Non-pigmented ciliary epithelial cell (primary cell): ENCODE data around the gene RTN1.

Experiments used
- DNase-seq: peaks from one replicate; pipeline ENCODE4 v3.0.0-alpha.2; 2010; ENCODE audit warnings: low read depth

RTN1 gene

DNA sequence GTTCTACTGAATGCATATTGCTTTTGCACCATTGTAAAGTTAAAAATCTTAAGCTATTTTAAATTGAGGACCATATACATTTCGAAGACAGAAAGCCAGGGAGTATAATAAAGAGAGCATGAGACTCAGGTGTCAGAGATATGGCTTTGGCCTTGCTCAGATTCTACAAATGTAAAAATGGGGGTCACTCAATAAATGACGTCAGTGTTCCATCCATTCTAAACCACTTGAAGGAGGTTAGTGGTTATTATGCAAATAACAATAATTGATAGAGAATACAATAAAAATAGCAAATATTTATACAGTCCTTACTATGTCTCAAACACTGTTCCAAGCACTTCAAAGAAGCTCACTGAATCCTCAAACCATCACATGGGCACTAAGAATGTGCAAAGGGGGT, 20.1 kb downstream of the RTN1 start:
- DNase-seq = no peak

DNA sequence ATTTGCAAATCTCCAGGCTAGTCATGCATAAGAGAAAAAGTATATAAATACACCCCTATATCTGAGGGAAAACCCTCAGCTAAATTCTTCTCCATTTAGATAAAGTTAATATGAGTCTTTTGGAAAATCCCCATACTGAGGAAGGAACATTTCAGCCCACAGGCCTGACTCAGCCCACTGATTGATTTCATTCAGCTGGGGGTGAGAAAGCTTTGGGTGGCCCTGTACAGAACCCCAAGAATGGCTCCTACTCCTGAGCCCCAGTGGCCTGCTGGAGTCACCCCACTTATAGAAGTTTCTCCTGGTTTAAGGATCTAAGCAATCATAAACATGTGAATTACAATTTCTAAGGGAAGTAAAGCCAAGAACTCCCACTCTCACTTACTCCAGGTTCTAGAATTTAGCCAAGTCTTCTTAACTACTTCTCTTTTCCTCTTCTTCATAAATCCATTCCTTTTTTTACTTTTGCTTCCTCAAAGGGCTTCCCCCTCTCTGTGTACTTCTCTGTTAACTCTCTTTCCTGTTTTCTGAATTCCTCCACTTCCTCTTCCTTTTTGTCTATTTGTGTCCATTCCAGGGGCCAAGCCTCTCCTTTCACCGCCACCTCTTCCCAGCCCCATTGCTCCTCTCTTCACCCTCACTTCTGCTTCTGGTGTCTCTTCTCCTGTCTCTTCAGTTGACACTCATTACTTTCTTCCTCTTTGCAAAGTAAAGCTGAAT, 21.0 kb downstream of the RTN1 start:
- DNase-seq = no peak

GRCh38 chr14:59848671-59849070, 21.9 kb downstream of the RTN1 start:
- DNase-seq = no peak

- no peak for DNase-seq
Measured at GRCh38 chr14:59847711-59848110, 22.9 kb downstream of the RTN1 start.

DNA sequence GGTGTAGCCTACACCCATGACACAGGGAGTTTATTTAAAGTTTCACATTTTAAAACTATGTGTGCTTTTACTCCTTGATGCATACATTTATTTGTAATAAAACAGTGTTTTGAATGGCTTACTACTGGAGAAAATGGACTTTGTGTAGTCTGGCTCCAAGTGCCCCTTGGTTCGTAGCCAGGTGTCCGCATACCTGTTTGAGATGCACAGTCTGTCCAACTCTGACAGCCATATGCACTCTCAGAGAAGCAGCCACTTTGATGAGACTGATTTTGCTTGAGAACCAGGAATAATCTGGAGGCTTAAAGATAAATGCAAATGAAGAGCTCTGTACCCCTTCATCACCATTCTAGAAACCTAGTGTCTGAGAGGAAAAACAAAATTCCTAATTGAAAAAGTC, 24.0 kb downstream of the RTN1 start:
- no peak for DNase-seq

DNA sequence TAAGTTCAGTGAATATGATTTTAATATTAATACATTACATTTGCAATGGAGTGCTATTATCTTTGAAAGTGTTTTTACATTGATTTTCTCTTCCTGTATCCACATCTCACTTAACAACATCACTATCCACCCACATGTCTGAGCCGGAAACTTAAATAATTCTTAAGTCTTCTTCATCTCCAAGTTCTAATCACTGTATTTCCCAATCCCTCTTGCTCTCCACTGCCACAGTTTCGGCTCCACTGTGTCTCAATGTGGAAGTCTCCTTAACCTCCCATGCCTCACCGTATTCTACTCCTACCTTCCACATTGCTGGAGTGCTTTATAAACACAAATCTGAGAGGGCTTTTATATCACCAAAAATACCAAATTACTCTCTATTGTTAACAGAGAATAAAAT, 25.3 kb downstream of the RTN1 start:
- DNase-seq = no peak

GRCh38 chr14:59844186-59844812, 26.3 kb downstream of the RTN1 start:
- DNase-seq = no peak

GRCh38 chr14:59836116-59836515, 34.5 kb downstream of the RTN1 start:
- no peak for DNase-seq

DNA sequence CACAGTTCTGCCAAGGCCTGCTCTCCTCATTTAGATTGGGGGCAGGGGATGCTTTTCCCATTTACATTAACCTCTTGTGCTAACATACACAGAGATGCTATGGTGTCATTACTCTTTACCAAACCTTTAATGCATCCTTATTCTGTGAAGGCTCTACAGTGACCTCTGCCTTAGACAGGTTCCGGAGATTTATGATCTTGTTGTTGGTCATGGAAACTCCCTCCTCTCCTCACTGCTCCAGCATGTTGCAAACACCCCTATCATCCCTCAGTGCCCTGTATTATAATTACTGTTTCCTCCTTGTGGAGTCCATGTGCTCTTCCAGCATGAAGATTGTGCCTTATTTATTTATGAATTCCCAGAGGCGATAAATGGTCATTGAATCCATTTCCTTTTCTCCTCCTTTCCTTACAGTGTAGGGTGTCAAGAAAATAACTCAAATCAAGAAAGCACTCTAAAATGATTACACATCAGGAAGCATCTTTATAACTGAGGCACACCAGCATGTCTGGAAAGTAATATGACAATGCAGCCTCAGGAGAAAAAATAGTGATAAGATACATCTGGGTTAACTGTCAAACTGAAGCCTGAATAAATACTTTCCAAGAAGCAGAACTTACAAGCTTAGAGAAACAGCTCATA, 37.8 kb downstream of the RTN1 start:
- DNase-seq = no peak

DNA sequence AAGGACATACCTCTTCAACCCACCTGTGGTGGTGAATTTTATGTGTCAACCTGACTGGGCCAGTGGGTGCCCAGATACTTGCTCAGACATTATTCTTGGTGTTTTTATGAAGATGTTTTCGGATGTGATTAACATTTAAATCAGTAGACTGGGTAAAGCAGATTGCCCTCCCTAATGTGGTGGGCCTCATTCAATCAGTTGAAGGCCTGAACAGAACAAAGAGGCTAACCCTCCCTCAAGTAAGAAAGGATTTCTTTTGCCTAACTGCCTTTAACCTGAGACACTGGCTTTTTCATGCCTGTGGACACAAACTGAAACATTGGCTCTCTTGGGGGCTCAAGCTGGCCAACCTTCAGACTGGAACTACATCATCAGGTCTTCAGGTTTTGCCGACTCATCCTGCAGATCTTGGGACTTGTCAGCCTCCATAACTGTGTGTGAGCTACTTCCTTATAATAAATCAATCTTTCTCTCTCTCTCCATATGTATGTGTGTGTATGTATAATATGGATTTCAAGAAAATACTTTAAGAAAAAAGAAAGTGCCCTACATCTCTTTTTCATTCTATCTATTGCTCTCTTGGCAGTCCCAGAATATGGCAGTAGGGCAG, 39.4 kb downstream of the RTN1 start:
- no peak for DNase-seq

DNA sequence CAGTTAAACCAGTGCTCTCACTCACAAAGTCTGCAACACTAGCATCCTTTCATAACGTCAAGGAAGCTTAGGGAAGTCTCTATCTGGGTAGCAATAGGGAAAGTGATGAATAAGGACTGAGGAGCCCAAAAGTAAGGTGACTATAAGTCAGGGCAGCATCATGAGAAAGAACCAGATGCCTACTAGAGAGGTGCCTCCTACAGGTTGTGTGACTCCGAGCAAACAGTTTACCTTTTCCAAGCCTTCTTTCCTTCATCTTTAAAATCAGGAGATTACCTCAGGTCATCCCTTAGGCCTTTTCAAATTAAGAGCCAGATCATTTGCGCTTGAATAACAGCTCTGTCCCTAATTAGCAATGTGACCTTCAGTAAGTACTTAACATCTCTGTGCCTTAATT, 40.2 kb downstream of the RTN1 start:
- DNase-seq = no peak

DNA sequence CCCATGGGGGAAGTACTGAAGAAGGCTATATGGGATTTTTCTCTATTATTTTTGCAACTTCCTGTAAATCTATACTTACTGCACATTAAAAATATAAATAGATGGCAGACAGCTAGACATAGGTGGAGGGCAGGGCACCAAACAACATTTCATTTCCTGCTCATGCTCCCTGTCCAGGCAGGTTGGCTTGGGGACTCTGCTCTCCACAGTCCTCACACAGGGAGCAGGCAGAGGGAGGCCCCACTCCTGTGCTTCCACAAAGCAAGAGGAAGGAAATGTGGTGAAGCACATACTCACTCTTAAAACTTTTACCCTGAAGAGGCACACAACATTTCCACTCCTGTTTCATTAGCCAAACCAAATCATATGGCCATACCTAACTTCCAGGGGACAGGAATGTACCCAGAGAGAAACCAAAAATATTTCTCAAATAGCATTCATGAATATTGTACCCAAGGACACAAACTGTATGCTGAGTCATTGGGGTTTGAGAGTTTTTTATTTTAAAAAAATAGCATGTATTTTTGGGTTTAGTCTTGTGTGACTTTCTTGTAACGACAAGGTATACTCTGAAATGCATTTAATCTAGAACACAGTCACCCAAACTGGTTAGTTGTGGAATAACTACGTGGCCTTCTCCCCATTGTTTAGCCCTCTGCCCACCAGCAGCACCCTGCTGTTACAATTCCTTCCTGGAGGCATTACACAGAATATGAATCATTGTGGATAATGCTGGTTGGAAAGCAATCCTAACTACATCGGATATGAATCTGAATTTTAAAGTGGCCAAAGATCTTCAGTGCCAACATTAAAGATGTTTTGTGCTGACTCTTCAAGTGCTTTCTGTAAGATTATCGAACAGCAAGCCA, 40.9 kb downstream of the RTN1 start:
- DNase-seq = peak; percentile 51

DNA sequence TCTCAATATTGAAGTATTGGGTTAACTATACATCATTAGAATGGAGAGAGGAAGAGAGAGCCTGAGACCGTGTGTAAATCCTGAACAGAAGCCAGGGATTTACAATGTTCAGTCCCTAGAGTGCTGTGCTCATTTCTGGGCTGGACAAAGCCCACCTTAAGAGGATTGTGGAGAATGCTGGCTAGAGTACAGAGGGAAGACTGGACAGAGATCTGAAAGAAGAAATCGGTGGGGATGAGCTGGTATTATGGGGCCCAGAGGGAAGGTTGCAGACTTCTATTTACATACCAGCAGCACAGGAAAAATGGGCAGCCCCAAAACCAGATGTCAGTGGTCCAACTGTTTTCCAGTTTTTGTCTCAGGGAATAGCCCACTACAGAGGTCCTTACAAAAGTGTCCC, 42.3 kb downstream of the RTN1 start:
- DNase-seq = no peak

DNA sequence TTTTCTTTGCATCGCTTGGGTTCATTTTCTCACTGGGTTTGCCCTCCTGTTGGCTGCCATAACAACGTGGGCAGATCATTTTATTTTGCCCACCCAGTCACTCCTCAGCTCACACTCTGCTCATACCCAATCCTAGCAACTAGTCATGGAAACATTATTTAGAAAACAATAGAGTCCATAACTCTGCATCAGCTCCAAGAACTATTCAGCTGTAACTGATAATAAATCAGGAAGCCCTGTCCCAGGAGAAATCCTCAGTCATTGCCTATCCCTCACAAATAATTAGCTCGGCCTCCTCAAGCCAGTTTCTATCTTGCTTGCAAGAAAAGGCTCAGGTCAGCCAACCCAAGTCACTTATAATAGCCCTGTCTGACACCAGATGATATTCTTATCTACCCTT, 43.2 kb downstream of the RTN1 start:
- no peak for DNase-seq

DNA sequence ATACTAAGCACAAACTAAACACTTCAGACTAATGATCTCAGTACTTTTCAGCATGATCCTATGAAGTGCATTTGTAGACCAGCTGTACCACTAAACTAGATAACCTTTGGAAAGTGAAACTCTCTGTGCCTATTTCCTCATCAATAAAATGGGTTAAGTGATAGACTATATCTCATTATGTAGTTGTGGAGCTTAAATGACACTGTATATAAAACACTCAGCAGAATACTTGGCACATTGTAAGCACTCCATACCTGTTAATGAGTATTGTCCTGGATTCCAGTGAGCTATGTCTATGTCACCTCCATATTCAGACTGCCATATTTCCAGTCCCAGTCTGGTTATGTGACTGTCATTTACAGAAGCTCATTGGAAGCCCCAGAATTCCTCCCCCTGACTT, 44.4 kb downstream of the RTN1 start:
- no peak for DNase-seq

- DNase-seq = no peak
Measured at GRCh38 chr14:59823179-59823578, 47.4 kb downstream of the RTN1 start.

DNA sequence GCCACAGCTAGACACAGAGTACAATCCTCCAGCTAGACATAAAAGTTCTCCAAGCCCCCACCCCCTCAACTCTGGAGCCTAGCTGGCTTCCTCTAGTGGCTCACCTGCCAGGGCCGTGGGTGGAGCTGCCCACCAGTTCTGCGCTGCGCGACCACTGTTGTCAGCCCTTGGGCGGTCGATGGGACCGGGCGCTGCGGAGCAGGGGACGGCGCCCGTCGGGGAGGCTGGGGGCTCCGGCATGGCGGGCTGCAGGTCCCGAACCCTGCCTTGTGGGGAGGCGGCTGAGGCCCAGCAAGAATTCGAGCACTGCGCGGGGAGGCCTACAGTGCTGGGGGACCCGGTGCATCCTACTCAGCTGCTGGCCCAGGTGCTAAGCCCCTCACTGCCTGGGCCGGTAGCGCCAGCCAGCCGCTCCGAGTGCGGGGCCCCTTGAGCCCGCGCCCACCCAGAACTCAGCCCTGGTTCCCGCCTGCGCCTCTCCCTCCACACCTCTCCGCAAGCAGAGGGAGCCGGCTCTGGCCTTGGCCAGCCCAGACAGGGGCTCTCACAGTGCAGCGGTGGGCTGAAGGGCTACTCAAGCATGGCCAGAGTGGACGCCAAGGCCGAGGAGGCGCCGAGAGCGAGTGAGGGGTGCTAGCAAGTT, 51.0 kb downstream of the RTN1 start:
- DNase-seq = no peak

GRCh38 chr14:59816941-59817340, 53.6 kb downstream of the RTN1 start:
- DNase-seq = no peak

DNA sequence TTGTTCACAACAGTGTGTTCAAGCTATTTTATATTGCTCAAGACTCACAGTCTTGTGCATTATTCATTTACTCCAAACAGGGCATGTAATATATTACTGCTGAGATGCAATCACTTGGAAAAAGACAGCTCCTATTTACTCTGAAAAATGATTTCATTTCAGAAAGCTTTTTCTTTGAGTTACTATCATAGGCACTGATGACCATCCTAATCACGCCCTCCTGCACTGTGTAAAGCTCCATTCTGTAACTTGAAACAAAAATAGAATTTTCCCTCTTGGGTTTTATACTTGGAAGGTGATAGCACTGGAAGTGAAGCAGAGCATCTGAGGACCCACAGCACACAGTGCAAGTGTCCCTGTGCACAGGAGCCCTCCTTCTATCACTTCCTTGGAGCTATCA, 55.6 kb downstream of the RTN1 start:
- DNase-seq = no peak

DNA sequence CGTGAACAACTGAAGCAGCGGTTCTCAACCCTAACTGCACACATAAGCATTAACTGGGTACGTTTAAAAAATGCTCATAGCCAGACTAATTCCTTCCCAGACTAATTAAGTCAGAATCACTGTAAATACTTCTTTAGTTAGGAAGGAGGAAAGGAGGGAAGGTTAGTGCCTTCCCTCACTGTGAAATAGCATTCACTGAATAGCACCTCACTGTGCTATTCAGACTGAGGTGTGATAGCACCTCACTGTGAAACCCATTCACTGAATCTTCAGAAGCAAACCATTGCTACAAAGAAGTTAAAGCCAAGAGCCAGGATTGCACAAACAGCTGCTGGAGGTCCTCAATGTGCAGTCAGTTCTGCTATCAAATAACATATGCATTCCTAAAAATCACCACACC, 58.8 kb downstream of the RTN1 start:
- DNase-seq = no peak

- DNase-seq = no peak
Measured at GRCh38 chr14:59811073-59811472, 59.5 kb downstream of the RTN1 start.

- DNase-seq = no peak
Measured at GRCh38 chr14:59803052-59803540, 67.5 kb downstream of the RTN1 start.
